Effector CD8-positive, alpha-beta T cell (primary cell): ENCODE results near the gene HS1BP3.

ENCODE experiments used
- DNase-seq: peaks from one replicate; lab custom pipeline; 2025; lab: John Stamatoyannopoulos, UW

Gene HS1BP3

GRCh38 chr2:20599861-20600461, 50.9 kb downstream of the HS1BP3 start:
- no peak for DNase-seq

GRCh38 chr2:20599001-20599600, 51.8 kb downstream of the HS1BP3 start:
- DNase-seq, result no peak

DNA sequence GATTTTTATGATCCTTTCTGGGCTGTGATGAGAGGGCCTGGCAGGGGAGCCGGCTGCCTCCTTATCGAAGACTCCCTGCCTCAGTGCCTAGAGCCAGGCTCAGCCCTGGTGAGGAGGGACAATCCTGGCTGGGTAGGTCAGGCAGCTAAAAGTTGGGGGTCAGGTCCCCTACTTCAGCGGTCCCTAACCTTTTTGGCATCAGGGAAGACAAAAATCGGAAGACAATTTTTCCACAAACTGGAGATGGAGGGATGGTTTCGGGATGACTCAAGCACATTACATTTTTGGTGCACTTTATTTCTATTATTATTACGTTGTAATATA, 53.1 kb downstream of the HS1BP3 start:
- no peak for DNase-seq

- DNase-seq, result no peak
Measured at GRCh38 chr2:20596973-20597859, 53.7 kb downstream of the HS1BP3 start.

DNA sequence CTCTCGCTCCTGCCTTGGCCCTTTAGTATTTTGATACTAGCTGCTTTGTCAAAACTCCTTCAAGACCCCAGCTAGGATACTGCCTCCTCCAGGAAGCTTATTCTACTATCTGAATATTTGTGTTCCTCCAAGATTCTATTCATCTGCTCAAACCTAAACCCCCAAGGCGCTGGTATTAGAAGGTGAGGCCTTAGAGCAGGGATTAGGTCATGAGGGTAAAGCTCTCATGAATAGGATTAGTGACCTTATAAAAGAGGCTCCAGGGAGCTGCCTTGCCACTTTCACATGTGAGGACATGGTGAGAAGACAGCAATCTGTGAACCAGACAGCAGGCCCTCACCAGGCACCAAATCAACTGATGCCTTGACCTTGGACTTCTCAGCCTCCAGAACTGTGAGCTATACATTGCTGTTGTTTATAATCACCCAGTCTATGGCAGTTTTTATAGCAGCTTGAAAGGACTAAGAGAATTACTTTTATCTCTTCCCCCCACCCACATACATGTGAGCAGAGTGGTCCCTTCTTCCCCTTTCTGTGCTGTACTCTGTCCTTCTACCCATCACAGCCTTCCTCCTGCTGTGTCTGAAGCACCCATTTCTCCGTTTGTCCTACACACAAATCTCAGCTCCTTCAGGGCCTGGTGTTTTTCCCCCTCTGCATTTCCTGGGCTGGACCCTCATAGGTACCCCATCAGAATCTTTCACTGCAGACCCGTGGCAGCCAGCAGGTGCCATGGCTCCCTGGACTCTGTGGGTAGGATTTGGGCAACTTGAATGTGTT, 54.5 kb downstream of the HS1BP3 start:
- no peak for DNase-seq

DNA sequence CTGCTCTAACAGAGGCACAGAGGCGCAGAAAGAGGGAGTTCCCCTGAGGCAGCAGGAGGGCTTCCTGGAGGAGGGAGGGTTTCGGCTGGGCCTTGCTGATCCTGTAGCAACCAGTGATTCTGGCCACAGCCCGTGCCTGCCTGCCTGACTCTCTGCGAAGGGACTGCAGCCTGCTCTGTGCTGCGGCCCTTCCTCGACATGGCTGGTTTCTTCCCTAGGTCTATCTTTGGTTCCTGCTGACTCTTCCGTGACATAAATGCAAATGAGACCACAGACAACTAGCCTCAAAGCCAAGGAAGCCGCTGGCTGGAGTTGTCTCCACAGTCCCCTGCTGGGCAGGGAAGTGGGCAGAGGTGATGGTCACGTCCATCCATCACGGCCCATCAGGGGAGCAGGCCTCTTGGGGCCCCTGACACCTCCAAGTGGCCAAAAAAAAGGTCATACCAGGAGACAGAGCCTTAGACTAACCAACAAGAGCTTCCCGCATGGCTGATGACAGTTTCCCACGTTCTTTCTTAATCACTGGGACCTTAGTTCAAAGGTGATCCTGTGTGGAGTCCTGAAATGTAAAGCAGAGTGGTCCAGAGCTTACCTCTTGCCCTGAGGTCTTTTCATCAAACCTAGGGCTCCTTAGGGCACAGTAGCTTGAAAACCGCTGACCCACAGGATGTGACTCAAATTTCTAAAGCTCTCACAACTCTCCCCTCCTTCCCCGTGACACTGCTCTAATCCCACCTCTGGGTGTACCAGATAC, 55.3 kb downstream of the HS1BP3 start:
- no peak for DNase-seq

DNA sequence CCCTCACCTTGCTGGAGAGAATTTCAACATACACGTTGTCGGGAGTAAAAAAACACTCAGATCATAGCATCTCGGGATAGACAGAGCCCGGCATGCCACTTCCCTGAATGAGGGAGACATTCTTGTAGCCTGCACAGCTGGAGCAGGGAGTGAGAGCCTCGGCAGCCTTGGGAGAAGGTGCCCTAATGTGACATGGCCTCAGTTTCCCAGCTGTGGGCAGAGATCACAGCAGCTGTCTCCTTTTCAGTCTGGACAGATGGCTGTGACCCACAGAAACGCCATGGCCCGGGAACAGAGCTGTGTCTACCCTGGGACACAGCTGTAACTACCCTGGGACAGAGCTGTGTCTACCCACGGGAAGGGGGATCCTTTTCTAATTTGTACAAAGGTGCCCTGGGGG, 55.9 kb downstream of the HS1BP3 start:
- no peak for DNase-seq

DNA sequence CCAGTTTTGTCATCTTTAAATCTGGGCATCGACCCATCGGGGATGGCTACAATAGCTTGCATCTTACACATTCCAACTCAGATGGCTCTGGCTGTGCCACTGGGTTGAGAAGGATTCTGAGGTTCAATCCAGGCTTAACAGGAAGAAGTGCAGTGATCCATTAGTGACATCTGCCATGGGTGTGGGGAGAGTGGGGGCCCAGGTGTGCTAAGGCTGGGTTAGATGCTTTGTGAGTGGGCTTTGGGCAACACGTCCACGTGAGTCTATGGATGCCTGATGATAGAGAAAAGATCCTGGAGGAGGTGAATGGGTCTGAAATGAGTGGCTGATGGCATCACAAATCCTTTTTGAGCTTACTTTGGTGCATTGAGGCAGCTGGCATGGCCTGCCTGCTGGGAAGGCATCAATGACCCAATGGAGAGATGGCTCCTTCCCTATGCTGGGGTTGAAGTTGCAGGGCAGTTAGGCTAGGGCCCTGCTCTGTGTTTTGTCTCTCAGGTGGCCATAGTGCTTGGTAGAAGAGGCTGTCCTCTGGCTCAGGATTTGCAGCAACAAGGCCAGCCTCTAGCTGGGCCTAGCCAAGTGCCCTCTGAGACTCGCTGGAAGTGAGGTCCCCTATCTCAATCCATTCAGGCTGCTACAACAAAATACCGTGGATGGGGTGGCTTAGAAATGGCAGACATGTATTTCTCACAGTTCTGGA, 56.7 kb downstream of the HS1BP3 start:
- DNase-seq, result no peak

- DNase-seq, result no peak
Measured at GRCh38 chr2:20593072-20594034, 57.5 kb downstream of the HS1BP3 start.

DNA sequence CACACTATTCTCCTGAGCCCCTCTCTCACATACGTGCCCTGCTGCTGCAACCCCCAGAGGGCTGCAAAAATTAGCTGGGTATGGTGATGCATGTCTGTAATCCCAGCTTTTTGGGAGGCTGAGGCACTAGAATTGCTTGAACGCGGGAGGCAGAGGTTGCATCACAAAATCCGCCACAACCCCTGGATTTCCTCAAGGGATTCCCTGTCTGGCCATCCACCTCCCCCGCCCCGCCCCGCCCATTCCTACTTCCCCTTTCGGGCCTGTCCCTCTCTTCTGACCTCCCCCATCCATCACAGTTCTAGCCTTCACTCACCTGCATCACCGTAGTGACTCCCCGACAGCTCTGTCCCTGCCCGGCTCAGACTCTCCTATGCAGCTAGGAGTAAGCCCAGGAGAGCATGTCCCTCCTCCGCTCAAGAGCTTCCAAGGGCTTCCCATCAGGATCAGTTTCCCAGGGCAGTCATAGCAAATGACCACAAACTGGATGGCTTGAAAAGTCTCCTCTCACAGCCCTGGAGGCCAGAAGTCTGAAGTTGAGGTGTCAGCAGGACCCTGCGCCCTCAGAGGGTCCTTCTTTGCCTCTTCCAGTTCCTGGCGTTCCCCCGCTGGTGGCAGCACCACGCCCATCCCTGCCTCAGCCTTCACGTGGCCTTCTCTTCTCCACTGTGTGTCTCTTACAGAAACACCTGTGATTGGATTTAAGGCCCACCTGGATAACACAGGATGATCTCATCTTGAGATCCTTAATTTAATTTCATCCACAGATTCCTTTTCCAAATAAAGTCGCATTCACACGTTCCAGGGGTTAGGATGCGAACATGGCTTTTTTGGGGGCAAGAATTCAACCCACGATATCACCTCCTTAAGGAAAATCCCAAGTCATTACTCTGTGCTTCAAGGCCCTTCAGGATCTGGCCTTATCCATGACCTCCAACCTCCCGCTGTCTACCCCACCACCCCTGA, 58.5 kb downstream of the HS1BP3 start:
- DNase-seq, result no peak

DNA sequence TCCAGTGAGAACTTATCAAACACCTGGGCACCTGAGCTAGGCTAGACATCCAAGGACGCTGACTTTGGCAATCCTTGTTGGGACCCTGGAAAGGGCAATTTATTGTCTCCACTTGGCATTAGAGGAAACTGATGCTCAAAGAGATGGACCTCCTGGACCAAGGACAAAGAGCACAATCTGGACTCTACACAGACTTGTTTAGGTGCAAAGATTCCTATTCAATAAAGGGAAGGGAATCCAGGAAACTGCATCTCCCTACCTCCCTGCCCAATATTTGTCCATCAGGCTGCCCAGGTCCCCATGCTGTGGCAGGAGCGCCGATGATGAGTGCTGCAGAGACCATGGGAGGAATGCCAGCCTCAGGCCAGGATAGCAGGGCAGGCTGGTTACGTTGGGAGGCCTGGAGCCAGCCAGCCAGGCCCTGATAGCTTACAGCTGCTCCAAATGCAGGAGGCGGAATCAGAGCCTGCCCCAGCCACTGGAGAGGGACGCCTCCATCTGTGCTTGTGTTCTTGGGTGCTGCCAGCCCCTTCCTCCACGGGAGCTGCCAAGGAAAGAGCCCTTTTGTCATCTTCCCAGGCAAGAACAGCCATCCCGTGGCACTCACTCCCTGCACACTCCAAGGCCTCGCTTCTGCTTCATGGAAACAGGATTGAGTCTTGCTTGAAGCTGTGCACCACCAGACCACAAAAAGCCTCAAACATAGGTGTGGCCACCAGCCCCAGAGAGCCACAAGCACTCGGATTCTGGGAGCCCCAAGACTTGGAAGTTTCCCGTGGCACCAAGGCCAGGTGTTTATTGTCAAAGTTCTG, 60.0 kb downstream of the HS1BP3 start:
- DNase-seq, result no peak

DNA sequence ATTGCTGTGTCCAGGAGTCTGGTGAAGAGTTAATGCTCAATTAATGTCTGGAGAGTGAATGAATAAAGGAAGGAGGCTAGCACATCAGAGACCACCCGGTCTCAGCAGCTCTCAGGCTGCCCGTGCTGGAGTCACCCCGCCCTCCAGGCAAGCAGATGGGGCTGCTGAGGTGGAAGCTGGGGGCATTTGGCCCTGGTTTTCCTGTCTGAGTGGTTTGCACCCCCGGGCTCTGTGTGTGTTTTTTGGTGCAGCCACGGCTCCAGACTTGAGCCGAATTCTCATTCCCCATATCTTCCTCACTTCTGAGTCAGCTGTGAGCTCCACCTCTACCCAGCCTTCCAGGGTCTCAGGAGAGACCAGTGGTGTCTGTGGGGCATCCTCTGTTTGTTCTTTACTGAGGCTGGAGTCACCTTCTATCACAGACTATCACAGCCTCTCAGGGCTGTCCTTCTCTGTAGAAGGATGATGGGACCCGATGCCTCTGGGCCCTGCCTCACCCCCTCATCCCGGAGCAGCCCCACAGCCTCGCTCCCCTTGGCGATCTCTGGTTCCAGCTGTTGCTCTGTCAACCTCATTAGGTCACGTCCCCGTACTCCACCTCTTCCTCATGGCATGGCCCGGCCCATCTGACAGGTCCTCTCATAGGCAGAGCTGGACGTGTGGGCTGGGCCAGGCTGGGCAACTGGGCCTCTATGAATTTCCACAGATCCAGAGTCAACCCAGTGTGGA, 60.8 kb downstream of the HS1BP3 start:
- no peak for DNase-seq

DNA sequence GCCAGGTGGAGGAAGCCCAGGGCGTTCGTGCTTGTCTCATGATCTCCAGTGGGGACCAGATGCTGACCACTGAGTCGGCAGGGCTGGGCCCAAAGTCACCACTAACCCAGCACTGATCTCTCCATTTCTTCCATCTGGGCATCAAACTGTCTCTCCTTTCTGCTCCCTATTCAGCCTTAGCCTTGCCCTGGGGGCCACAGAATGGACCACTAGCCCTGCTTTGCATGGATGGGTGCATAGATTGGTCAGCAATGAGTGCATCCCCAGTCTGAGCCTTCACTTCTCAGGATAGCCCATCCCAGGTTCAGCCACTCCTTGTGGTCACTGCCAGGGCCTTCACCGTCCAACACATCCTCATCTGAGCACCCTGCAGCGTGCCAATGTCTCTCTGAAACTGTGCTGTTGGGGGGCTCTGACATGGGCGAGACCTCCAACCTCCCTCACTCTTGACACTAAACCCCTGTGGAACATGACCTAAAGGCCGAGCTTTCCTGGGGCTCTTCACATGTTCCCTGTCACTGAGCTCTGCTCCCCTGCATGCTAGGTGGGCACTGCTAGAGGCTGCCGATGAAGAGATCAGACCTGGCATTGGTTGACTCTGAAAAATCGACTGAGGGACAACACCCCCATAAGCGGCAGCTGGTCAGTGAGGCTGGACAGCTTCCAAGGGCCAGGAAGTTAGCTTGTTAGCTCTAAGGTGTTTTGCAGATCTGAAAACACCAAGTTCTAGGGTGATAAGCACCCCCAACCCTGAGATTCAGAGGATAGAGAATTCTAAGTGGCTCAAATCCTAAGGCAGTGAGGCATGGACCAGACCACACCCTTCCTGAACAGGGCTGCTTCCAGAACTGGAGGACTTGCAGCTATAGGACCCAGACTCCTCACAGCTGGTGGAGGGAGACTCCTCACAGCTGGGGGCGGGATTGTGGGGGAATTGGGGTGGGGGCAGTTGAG, 61.7 kb downstream of the HS1BP3 start:
- no peak for DNase-seq

DNA sequence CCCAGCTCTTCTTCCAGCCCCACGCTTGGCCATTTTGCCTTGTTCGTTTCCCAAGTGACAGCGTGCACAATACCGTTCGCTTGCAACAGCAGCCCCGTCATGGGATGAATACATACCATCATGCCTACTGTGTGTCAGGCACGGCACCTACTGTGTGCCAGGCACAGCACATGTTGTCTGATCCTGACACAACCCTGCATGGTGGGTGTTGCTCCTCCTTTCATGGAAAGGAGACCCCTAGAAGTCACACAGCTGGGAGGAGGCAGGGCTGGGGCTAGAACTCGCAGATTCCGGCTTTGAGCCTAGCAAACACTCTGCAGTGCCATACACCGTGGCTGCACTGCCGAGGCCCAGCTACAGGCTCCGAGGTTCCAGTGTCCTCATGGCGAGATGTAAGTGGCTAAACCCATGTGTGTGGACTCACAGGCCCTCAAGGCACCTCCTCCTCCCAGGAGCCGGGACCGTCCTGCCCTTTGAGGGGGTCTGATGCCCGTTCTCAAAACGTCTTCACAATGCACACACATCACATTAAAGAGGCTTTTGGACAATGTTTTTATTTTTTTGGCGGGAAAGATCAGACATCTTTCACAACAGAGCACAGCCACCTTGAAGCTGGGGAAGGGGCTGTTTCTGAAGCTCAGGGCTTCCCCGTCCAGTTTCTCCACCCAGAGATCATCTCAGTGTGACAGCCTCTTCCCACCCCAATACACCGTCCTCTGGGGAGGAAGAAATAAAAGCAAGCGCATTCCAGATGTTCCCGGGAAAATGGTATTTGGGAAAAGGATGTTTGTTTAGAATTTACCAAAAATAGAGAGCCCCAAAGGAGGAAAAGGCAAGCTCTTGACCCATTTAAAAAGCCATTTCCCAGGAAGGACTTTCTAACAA, 64.9 kb downstream of the HS1BP3 start:
- no peak for DNase-seq

DNA sequence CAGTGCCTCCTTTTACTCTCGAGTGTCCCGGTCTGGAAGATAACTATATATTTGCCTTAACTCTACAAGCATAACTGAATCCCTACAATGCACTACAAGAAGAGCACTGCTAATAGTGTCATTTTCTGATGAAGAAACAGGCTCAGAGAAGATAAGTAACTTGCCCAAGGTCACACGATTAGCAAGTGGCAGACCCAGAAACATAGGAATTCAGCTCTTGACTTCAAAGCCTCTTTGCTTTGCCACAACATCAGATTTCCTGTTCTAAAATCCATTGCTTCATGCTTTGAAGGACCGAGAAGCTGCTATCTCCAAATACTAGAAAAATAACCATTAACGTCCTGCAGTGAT, 65.6 kb downstream of the HS1BP3 start:
- no peak for DNase-seq
